H1 (cell line): Measurements from ENCODE around the gene LNPK. TPM values are rescaled to one million over a fixed set of nuclear protein-coding genes. Genes with fewer than 3 reads are reported as not detected.

Experiments used
- CTCF ChIA-PET: fragments of 300-600 bp; sonication (Branson Sonifier 250); formaldehyde crosslinking; loops from one replicate; lab custom pipeline; 2021; ENCODE audit not compliant: partially characterized antibody; lab: Charles Lee
- POLR2A ChIA-PET: fragments of 300-600 bp; sonication (Branson Sonifier 250); formaldehyde crosslinking; loops from one replicate; lab custom pipeline; 2021; ENCODE audit warnings: inconsistent platforms; ENCODE audit not compliant: partially characterized antibody; lab: Charles Lee
- DNase-seq, 2 experiments: peaks; one replicate each; pipeline versions ENCODE4 v3.0.0 to v3.0.0-alpha.2; 2010 to 2022; ENCODE audit warnings: low spot score in 2 of 2, low read depth in 1 of 2, mixed read lengths in 1 of 2
- FAIRE-seq: peaks from 2 replicates; lab custom pipeline; 2011; peaks lifted over from hg19 to GRCh38; lab: Jason Lieb, UNC
- H2AFZ ChIP-seq: 2 replicates; pipeline ENCODE4 v1.8.1; 2012; ENCODE audit warnings: low read length, inconsistent platforms
- H2AK5ac ChIP-seq: 2 replicates; pipeline ENCODE4 v1.6.1; 2013; ENCODE audit warnings: low read depth, low read length
- H2BK120ac ChIP-seq: replicated peaks from 2 replicates; pipeline ENCODE3; 2013; ENCODE audit warnings: low read depth, low read length, inconsistent platforms
- H2BK12ac ChIP-seq: 2 replicates; pipeline ENCODE4 v1.6.1; 2013; ENCODE audit warnings: low read depth, low read length
- H2BK15ac ChIP-seq: 2 replicates; pipeline ENCODE4 v1.6.1; 2013; ENCODE audit warnings: low read length
- H2BK20ac ChIP-seq: 2 replicates; pipeline ENCODE4 v1.6.1; 2013; ENCODE audit warnings: low read length
- H2BK5ac ChIP-seq: 2 replicates; pipeline ENCODE4 v1.6.1; 2013; ENCODE audit warnings: low read depth, low read length
- H3K14ac ChIP-seq: 2 replicates; pipeline ENCODE4 v1.6.1; 2013; ENCODE audit warnings: inconsistent platforms; ENCODE audit not compliant: insufficient read length
- H3K18ac ChIP-seq: 2 replicates; pipeline ENCODE4 v1.6.1; 2013; ENCODE audit warnings: low read length; ENCODE audit errors: extremely low read depth
- H3K23ac ChIP-seq: 2 replicates; pipeline ENCODE4 v1.6.1; 2013; ENCODE audit warnings: inconsistent platforms; ENCODE audit not compliant: insufficient read length
- H3K23me2 ChIP-seq: 2 replicates; pipeline ENCODE4 v1.6.1; 2013; ENCODE audit warnings: low read depth, low read length
- H3K27ac ChIP-seq: 2 replicates; pipeline ENCODE4 v1.6.1; 2011; ENCODE audit warnings: low read depth, low read length, inconsistent platforms
- H3K27me3 ChIP-seq, 4 experiments: replicated peaks in 1 of 4; 1 replicate in 1 of 4; 2 replicates in 3 of 4; pipeline versions ENCODE4 v1.6.1 to v1.8.1; 2011 to 2013; ENCODE audit warnings: low read length in 3 of 4, mild to moderate bottlenecking in 3 of 4, inconsistent platforms in 2 of 4, mixed read lengths in 2 of 4, moderate library complexity in 1 of 4; ENCODE audit not compliant: control insufficient read depth in 3 of 4, insufficient read depth in 3 of 4; ENCODE audit errors: extremely low read depth in 1 of 4
- H3K36me3 ChIP-seq, 4 experiments: 2 replicates each; pipeline versions ENCODE4 v1.6.1 to v1.8.1; 2011 to 2013; ENCODE audit warnings: mild to moderate bottlenecking in 4 of 4, low read length in 3 of 4, moderate library complexity in 2 of 4, control low read depth in 1 of 4, inconsistent platforms in 1 of 4; ENCODE audit not compliant: insufficient read depth in 4 of 4, control insufficient read depth in 2 of 4
- H3K4ac ChIP-seq: replicated peaks from 2 replicates; pipeline ENCODE3; 2013; ENCODE audit warnings: low read length, low read depth, mixed read lengths, inconsistent platforms; ENCODE audit not compliant: insufficient read length
- H3K4me1 ChIP-seq, 4 experiments: replicated peaks in 1 of 4; 1 replicate in 1 of 4; 2 replicates in 3 of 4; pipeline versions ENCODE4 v1.6.1 to v1.8.1; 2011 to 2013; ENCODE audit warnings: low read length in 3 of 4, inconsistent platforms in 2 of 4, mixed read lengths in 1 of 4; ENCODE audit not compliant: insufficient read depth in 4 of 4, control insufficient read depth in 3 of 4
- H3K4me2 ChIP-seq, 2 experiments: 2 replicates each; pipeline versions ENCODE4 v1.6.1 to v1.8.1; 2011 to 2013; ENCODE audit warnings: low read depth in 2 of 2, low read length in 2 of 2, control low read depth in 1 of 2, inconsistent platforms in 1 of 2, mild to moderate bottlenecking in 1 of 2; ENCODE audit not compliant: insufficient read depth in 1 of 2
- H3K4me3 ChIP-seq, 4 experiments: fragments of 200-600, 300-600 bp in 1 of 4; sonication (generic), shearing (Covaris generic), sonication (Bioruptor Twin) in 1 of 4; 2 replicates each; pipeline versions ENCODE4 v1.5.1 to v1.8.1; 2011 to 2016; ENCODE audit warnings: low read length in 4 of 4, low read depth in 3 of 4, control low read depth in 2 of 4, inconsistent platforms in 2 of 4, mild to moderate bottlenecking in 2 of 4, mixed read lengths in 1 of 4, moderate library complexity in 1 of 4; ENCODE audit not compliant: insufficient read depth in 2 of 4; ENCODE audit errors: extremely low read depth in 1 of 4
- H3K56ac ChIP-seq: replicated peaks from 2 replicates; pipeline ENCODE3; 2013; ENCODE audit warnings: low read depth, mild to moderate bottlenecking, mixed read lengths, low read length, inconsistent platforms; ENCODE audit not compliant: insufficient read length
- H3K79me1 ChIP-seq: 2 replicates; pipeline ENCODE4 v1.6.1; 2013; ENCODE audit warnings: low read depth, low read length, control low read depth
- H3K79me2 ChIP-seq, 2 experiments: 2 replicates each; pipeline versions ENCODE4 v1.6.1 to v1.8.1; 2012 to 2013; ENCODE audit warnings: low read length in 2 of 2, mild to moderate bottlenecking in 2 of 2, inconsistent platforms in 1 of 2; ENCODE audit not compliant: insufficient read depth in 2 of 2, control insufficient read depth in 1 of 2
- H3K9ac ChIP-seq, 4 experiments: replicated peaks in 1 of 4; 1 replicate in 1 of 4; 2 replicates in 3 of 4; pipeline versions ENCODE4 v1.6.1 to v1.8.1; 2011 to 2013; ENCODE audit warnings: low read depth in 3 of 4, low read length in 3 of 4, control low read depth in 2 of 4, mild to moderate bottlenecking in 2 of 4, moderate library complexity in 2 of 4, inconsistent platforms in 1 of 4; ENCODE audit errors: extremely low read depth in 1 of 4
- H3K9me3 ChIP-seq, 2 experiments: 2 replicates each; pipeline versions ENCODE4 v1.6.1 to v1.8.1; 2012 to 2013; ENCODE audit warnings: mild to moderate bottlenecking in 2 of 2, moderate library complexity in 2 of 2, control low read depth in 1 of 2, inconsistent platforms in 1 of 2, low read depth in 1 of 2, low read length in 1 of 2, mixed read lengths in 1 of 2; ENCODE audit not compliant: insufficient read depth in 2 of 2
- H4K20me1 ChIP-seq, 2 experiments: replicated peaks in 1 of 2; 2 replicates each; pipeline versions ENCODE3 to v1.8.1; 2011 to 2013; ENCODE audit warnings: inconsistent platforms in 2 of 2, low read length in 2 of 2, mild to moderate bottlenecking in 1 of 2; ENCODE audit not compliant: insufficient read depth in 2 of 2, control insufficient read depth in 1 of 2
- H4K5ac ChIP-seq: 2 replicates; pipeline ENCODE4 v1.6.1; 2013; ENCODE audit warnings: low read length, low read depth, mixed read lengths, inconsistent platforms; ENCODE audit not compliant: insufficient read length
- H4K8ac ChIP-seq: 2 replicates; pipeline ENCODE4 v1.8.0; 2013; ENCODE audit warnings: mild to moderate bottlenecking, moderate library complexity, low read length, inconsistent platforms; ENCODE audit not compliant: insufficient read depth; ENCODE audit errors: extremely low read depth
- H4K91ac ChIP-seq: replicated peaks from 2 replicates; pipeline ENCODE3; 2013; ENCODE audit warnings: low read length, mixed read lengths, inconsistent platforms; ENCODE audit not compliant: insufficient read length
- BRCA1 ChIP-seq: IDR thresholded peaks from 2 replicates; pipeline ENCODE4 v1.6.1; 2012; ENCODE audit warnings: low read depth, low read length, improper control_type of control experiment
- EGR1 ChIP-seq: IDR thresholded peaks from 2 replicates; pipeline ENCODE4 v1.6.1; 2011; ENCODE audit warnings: low read depth, low read length, borderline replicate concordance
- GABPA ChIP-seq: IDR thresholded peaks from 2 replicates; pipeline ENCODE4 v1.6.1; 2011; ENCODE audit warnings: mild to moderate bottlenecking, low read length, moderate library complexity, borderline replicate concordance; ENCODE audit not compliant: insufficient read depth
- KDM1A ChIP-seq: fragments of 200-600, 300-600 bp; sonication (generic); IDR thresholded peaks from 2 replicates; pipeline ENCODE4 v1.7.1; 2016; ENCODE audit warnings: mild to moderate bottlenecking, low read length, borderline replicate concordance
- MAFK ChIP-seq: IDR thresholded peaks from 2 replicates; pipeline ENCODE4 v1.6.1; 2012; ENCODE audit warnings: low read depth, mild to moderate bottlenecking, improper control_type of control experiment, low read length
- RBBP5 ChIP-seq: IDR thresholded peaks from 2 replicates; pipeline ENCODE4 v1.7.1; 2012; ENCODE audit warnings: low read depth, mild to moderate bottlenecking, inconsistent platforms, low read length, moderate library complexity, borderline replicate concordance
- RNF2 ChIP-seq: fragments of 200-900, 300-1000 bp; sonication (generic); IDR thresholded peaks from 2 replicates; pipeline ENCODE4 v1.7.1; 2016; ENCODE audit warnings: borderline replicate concordance, low read depth, mild to moderate bottlenecking, antibody characterized with exemption, low read length; ENCODE audit not compliant: poor library complexity, severe bottlenecking; ENCODE audit errors: missing control alignments
- SP1 ChIP-seq: IDR thresholded peaks from 2 replicates; pipeline ENCODE4 v1.6.1; 2011; ENCODE audit warnings: low read depth, low read length
- SRF ChIP-seq: IDR thresholded peaks from 2 replicates; pipeline ENCODE4 v1.6.1; 2011; ENCODE audit warnings: mild to moderate bottlenecking, low read depth, low read length, moderate library complexity
- SUZ12 ChIP-seq: fragments of 200-600 bp; sonication (generic); IDR thresholded peaks from 2 replicates; pipeline ENCODE4 v1.6.1; 2012; ENCODE audit warnings: mild to moderate bottlenecking, inconsistent platforms, low read length, moderate library complexity, mixed read lengths
- TAF7 ChIP-seq: optimal IDR thresholded peaks from 2 replicates; pipeline ENCODE3; 2011; ENCODE audit warnings: low read depth, mild to moderate bottlenecking, inconsistent platforms, low read length, moderate library complexity, borderline replicate concordance
- TBP ChIP-seq: IDR thresholded peaks from 2 replicates; pipeline ENCODE4 v1.6.1; 2011; ENCODE audit warnings: low read depth, low read length, improper control_type of control experiment
- WGBS, 2 experiments: shearing (Covaris generic) in 1 of 2; methylation state at CpG; one replicate each; pipeline versions ENCODE4 v1.1.6 to v1.1.7; 2013 to 2015; ENCODE audit warnings: low lambda C conversion rate in 2 of 2, mixed read lengths in 2 of 2, inconsistent platforms in 1 of 2, low coverage in 1 of 2, missing lambda C conversion rate in 1 of 2; ENCODE audit not compliant: insufficient replicate concordance in 2 of 2, insufficient coverage in 1 of 2, insufficient read length in 1 of 2; ENCODE audit errors: extremely low coverage in 1 of 2, missing lambda C conversion rate in 1 of 2; 5-methylcytosine and 5-hydroxymethylcytosine counted together
- polyA plus RNA-seq, 7 experiments: library from polyadenylated mRNA; depleted of rRNA in 3 of 7; stranded (reverse) in 5 of 7; unstranded in 2 of 7; fragments of >200 nt in 5 of 7; fragments of 200-250 nt in 2 of 7; gene quantifications; 1 replicate in 5 of 7; 2 replicates in 1 of 7; 4 replicates in 1 of 7; pipeline versions ENCODE4 v1.2.1 to v1.2.3, GENCODE V29; 2011 to 2013; ENCODE audit warnings: missing spikeins in 2 of 7, mixed read lengths in 2 of 7
- total RNA-seq: library from RNA; stranded (reverse); fragmentation: NEBNext Ultra II Directional; extraction: Animal tissue kit (Norgen Biotek cat#: 25700); gene quantifications from 2 replicates; pipeline ENCODE4 v1.2.1, GENCODE V29; 2021
- TF ChIP-seq, protein P1 (sequence below): IDR thresholded peaks from 2 replicates; pipeline ENCODE4 v1.6.1; 2012; ENCODE audit warnings: inconsistent platforms

LNPK gene
- total and polyA plus RNA-seq, 2 of the 8 experiments (the other 6 are each of a cell fraction or from before 2014, with no cell fraction given), result 3.1 to 10.3 TPM

DNA sequence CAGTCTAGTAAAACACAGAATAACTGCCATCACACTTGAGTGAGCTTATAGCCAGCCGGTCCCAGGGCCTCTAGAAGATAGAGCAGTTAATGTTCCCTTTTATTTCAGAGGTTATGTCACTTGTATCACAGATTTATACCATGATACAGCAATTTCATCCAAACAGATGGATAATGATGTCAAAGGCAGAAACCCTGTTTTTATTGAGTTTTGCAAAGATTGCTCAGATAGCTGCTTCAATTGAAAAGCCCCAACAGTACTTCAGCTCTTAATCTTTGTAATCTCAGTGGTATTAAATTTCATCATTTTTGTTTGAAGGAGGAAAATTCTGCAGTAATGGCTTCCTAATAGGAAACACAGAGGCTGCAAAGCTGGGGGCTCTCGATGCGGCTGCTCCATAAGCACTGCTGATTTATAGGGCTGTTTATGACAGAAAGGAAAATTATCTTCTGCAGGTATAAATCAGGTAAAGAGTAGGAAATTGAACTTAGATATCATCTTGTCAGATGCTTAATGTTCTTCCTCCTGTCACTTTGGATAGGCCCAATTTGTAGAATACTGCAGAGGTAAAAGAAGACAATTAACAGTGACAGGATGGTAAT is 112.3 kb downstream of the LNPK start:
- H4K5ac ChIP-seq, result no peak overlapping the region
- no peaks in the 10 kb centered on the region for H3K9me3 ChIP-seq
- H3K4me2 ChIP-seq, result no peak overlapping the region

More for the DNA sequence above, 112.3 kb downstream of the LNPK start:
- no peak overlapping the region for H2BK120ac ChIP-seq
- no peak overlapping the region for H4K8ac ChIP-seq
- no peaks in the 10 kb centered on the region for H3K79me2 ChIP-seq
- no peaks in the 10 kb centered on the region for H3K23me2 ChIP-seq
- no peak overlapping the region for H4K91ac ChIP-seq
- ChIA-PET POLR2A (no interaction called here), CTCF (interaction anchor here (1.1 to 1.7 kb wide), 3 partner anchors 12 to 199 kb away, joined by 3 to 7 read pairs (median 4); no protein-coding TSS in a partner anchor)
- no peak overlapping the region for H3K9ac ChIP-seq
- 92% methylated on average over 3 of the region's 3 CpGs; no CpG with 5 or more reads in 1 of the 2 experiments for WGBS, 2 experiments
- no peak overlapping the region for H3K23ac ChIP-seq
- H2AFZ ChIP-seq, result no peak overlapping the region
- H2BK5ac ChIP-seq, result no peak overlapping the region
- no peaks in the 10 kb centered on the region for H3K27me3 ChIP-seq
- no peak overlapping the region for H3K14ac ChIP-seq
- H2BK20ac ChIP-seq, result no peak overlapping the region
- no peaks in the 10 kb centered on the region for H4K20me1 ChIP-seq
- no peaks in the 10 kb centered on the region for H3K36me3 ChIP-seq
- peaks cover 0 to 2% (median under 1%) of the 10 kb centered on the region in 4 experiments; a peak in 2 of 7 replicates for H3K4me1 ChIP-seq
- H2AK5ac ChIP-seq, result no peak overlapping the region
- no peaks in the 10 kb centered on the region for H3K79me1 ChIP-seq
- no peak for FAIRE-seq
- no peak for DNase-seq
- TF ChIP-seq BRCA1 (no peak), EGR1 (no peak), MAFK (no peak), RNF2 (no peak), RBBP5 (no peak), KDM1A (no peak), SP1 (no peak), TBP (no peak), SUZ12 (no peak), TAF7 (no peak), GABPA (no peak), SRF (no peak)
- TF ChIP-seq, protein P1, sequence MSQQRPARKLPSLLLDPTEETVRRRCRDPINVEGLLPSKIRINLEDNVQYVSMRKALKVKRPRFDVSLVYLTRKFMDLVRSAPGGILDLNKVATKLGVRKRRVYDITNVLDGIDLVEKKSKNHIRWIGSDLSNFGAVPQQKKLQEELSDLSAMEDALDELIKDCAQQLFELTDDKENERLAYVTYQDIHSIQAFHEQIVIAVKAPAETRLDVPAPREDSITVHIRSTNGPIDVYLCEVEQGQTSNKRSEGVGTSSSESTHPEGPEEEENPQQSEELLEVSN, result no peak
- H3K4me3 ChIP-seq, result no peak overlapping the region
- no peak overlapping the region for H3K4ac ChIP-seq
- no peak overlapping the region for H3K18ac ChIP-seq
- no peak overlapping the region for H2BK12ac ChIP-seq
- H3K27ac ChIP-seq, result no peak overlapping the region
- no peak overlapping the region for H3K56ac ChIP-seq
- no peak overlapping the region for H2BK15ac ChIP-seq
